ENCODE measurements around the gene ACAA1. TPM values are rescaled to one million over a fixed set of nuclear protein-coding genes. Genes with fewer than 3 reads are reported as not detected.
A peak's percentile ranks its signal among the peaks of the same experiment; 100 is the strongest.

The ACAA1 gene
- total and polyA plus RNA-seq, 9 of the 15 experiments (the other 6 are each of a cell fraction or from before 2014, with no cell fraction given): 4.0 to 88.9 (median 57.2) TPM

- 0 out of 2 replicates have a peak, but pooled peaks have one; percentile 49 for TF ChIP-seq MTA1 (IDR thresholded peaks at IDR 0.05; ENCODE audit: borderline replicate concordance)
- TF ChIP-seq TRIM24 (IDR thresholded peaks at IDR 0.05): 0 out of 4 replicates have a peak, but pooled peaks of 1 of the 2 experiments have one; percentile 12
- TF ChIP-seq, protein P1, sequence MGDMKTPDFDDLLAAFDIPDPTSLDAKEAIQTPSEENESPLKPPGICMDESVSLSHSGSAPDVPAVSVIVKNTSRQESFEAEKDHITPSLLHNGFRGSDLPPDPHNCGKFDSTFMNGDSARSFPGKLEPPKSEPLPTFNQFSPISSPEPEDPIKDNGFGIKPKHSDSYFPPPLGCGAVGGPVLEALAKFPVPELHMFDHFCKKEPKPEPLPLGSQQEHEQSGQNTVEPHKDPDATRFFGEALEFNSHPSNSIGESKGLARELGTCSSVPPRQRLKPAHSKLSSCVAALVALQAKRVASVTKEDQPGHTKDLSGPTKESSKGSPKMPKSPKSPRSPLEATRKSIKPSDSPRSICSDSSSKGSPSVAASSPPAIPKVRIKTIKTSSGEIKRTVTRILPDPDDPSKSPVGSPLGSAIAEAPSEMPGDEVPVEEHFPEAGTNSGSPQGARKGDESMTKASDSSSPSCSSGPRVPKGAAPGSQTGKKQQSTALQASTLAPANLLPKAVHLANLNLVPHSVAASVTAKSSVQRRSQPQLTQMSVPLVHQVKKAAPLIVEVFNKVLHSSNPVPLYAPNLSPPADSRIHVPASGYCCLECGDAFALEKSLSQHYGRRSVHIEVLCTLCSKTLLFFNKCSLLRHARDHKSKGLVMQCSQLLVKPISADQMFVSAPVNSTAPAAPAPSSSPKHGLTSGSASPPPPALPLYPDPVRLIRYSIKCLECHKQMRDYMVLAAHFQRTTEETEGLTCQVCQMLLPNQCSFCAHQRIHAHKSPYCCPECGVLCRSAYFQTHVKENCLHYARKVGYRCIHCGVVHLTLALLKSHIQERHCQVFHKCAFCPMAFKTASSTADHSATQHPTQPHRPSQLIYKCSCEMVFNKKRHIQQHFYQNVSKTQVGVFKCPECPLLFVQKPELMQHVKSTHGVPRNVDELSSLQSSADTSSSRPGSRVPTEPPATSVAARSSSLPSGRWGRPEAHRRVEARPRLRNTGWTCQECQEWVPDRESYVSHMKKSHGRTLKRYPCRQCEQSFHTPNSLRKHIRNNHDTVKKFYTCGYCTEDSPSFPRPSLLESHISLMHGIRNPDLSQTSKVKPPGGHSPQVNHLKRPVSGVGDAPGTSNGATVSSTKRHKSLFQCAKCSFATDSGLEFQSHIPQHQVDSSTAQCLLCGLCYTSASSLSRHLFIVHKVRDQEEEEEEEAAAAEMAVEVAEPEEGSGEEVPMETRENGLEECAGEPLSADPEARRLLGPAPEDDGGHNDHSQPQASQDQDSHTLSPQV (IDR thresholded peaks at IDR 0.05): peak; percentile 67; the same call in 1 of the 2 replicates
- TF ChIP-seq ASH1L (IDR thresholded peaks at IDR 0.05; ENCODE audit: borderline replicate concordance, low read depth, partially characterized antibody): peak; percentile 3
- TF ChIP-seq TCF3 (CRISPR knock-in tag; IDR thresholded peaks at IDR 0.05): no peak
- TF ChIP-seq, protein P2, sequence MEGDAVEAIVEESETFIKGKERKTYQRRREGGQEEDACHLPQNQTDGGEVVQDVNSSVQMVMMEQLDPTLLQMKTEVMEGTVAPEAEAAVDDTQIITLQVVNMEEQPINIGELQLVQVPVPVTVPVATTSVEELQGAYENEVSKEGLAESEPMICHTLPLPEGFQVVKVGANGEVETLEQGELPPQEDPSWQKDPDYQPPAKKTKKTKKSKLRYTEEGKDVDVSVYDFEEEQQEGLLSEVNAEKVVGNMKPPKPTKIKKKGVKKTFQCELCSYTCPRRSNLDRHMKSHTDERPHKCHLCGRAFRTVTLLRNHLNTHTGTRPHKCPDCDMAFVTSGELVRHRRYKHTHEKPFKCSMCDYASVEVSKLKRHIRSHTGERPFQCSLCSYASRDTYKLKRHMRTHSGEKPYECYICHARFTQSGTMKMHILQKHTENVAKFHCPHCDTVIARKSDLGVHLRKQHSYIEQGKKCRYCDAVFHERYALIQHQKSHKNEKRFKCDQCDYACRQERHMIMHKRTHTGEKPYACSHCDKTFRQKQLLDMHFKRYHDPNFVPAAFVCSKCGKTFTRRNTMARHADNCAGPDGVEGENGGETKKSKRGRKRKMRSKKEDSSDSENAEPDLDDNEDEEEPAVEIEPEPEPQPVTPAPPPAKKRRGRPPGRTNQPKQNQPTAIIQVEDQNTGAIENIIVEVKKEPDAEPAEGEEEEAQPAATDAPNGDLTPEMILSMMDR (IDR thresholded peaks at IDR 0.05 in 2 of 3, conservative IDR thresholded peaks at IDR 0.05 in 1 of 3; ENCODE audit: insufficient read depth in 2 of 3, low read depth in 1 of 3, low read length in 3 of 3): peak in 2 of 3 experiments; percentile 3 to 32; a peak in 1 of 6 replicates
- TF ChIP-seq, protein P3, sequence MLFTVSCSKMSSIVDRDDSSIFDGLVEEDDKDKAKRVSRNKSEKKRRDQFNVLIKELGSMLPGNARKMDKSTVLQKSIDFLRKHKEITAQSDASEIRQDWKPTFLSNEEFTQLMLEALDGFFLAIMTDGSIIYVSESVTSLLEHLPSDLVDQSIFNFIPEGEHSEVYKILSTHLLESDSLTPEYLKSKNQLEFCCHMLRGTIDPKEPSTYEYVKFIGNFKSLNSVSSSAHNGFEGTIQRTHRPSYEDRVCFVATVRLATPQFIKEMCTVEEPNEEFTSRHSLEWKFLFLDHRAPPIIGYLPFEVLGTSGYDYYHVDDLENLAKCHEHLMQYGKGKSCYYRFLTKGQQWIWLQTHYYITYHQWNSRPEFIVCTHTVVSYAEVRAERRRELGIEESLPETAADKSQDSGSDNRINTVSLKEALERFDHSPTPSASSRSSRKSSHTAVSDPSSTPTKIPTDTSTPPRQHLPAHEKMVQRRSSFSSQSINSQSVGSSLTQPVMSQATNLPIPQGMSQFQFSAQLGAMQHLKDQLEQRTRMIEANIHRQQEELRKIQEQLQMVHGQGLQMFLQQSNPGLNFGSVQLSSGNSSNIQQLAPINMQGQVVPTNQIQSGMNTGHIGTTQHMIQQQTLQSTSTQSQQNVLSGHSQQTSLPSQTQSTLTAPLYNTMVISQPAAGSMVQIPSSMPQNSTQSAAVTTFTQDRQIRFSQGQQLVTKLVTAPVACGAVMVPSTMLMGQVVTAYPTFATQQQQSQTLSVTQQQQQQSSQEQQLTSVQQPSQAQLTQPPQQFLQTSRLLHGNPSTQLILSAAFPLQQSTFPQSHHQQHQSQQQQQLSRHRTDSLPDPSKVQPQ (CRISPR knock-in tag; IDR thresholded peaks at IDR 0.05; ENCODE audit: borderline replicate concordance): 0 out of 2 replicates have a peak, but pooled peaks have one; percentile 38
- TF ChIP-seq, protein P4, sequence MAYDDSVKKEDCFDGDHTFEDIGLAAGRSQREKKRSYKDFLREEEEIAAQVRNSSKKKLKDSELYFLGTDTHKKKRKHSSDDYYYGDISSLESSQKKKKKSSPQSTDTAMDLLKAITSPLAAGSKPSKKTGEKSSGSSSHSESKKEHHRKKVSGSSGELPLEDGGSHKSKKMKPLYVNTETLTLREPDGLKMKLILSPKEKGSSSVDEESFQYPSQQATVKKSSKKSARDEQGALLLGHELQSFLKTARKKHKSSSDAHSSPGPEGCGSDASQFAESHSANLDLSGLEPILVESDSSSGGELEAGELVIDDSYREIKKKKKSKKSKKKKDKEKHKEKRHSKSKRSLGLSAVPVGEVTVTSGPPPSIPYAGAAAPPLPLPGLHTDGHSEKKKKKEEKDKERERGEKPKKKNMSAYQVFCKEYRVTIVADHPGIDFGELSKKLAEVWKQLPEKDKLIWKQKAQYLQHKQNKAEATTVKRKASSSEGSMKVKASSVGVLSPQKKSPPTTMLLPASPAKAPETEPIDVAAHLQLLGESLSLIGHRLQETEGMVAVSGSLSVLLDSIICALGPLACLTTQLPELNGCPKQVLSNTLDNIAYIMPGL (CRISPR knock-in tag; IDR thresholded peaks at IDR 0.05): peak; percentile 22; the same call in 1 of the 2 replicates
- peak; percentile 70; the same call in 1 of the 2 replicates for TF ChIP-seq GATAD2B (IDR thresholded peaks at IDR 0.05; ENCODE audit: borderline replicate concordance)
- no peak for TF ChIP-seq ATF3 (IDR thresholded peaks at IDR 0.05)
- TF ChIP-seq ATF3 (CRISPR knock-in tag; conservative IDR thresholded peaks at IDR 0.05): no peak; the same call in 1 of the 2 replicates
- TF ChIP-seq TCF7 (IDR thresholded peaks at IDR 0.05; ENCODE audit: borderline replicate concordance): no peak
- TF ChIP-seq KAT7 (CRISPR knock-in tag; IDR thresholded peaks at IDR 0.05; ENCODE audit: borderline replicate concordance): 0 out of 2 replicates have a peak, but pooled peaks have one; percentile 9
- TF ChIP-seq RBM25 (IDR thresholded peaks at IDR 0.05; ENCODE audit: low read depth, low read length, severe bottlenecking): no peak
These were observed 855 bp upstream of the ACAA1 start (continued) for GRCh38 chr3:38137615-38138348.

Data from K562 (cell line).